Urinary bladder (tissue), 4 donors: ENCODE measurements around the gene CLDN12. TPM values are rescaled to one million over a fixed set of nuclear protein-coding genes. Genes with fewer than 3 reads are reported as not detected.

Experiments used
- DNase-seq: peaks from one replicate; pipeline ENCODE4 v3.0.0-alpha.2; 2015; ENCODE audit errors: extremely low spot score
- H3K27ac ChIP-seq: one replicate; pipeline ENCODE4 v1.5.1; 2013; ENCODE audit warnings: low read depth, mild to moderate bottlenecking, moderate library complexity
- H3K36me3 ChIP-seq: one replicate; pipeline ENCODE4 v1.6.1; 2013; ENCODE audit warnings: mild to moderate bottlenecking, moderate library complexity; ENCODE audit not compliant: insufficient read depth
- H3K4me1 ChIP-seq: one replicate; pipeline ENCODE4 v1.6.1; 2013; ENCODE audit warnings: mild to moderate bottlenecking, moderate library complexity; ENCODE audit not compliant: insufficient read depth
- H3K4me3 ChIP-seq: one replicate; pipeline ENCODE4 v1.5.1; 2013; ENCODE audit warnings: low read depth, low read length
- WGBS: extraction: QIAGEN DNeasy Blood & Tissue Kit; methylation state at CpG from one replicate; pipeline ENCODE4 v1.1.7; 2013; 5-methylcytosine and 5-hydroxymethylcytosine counted together
- polyA plus RNA-seq: library from polyadenylated mRNA; stranded (reverse); fragments of 200-250 nt; gene quantifications from one replicate; pipeline ENCODE4 v1.2.3, GENCODE V29; 2013
- total RNA-seq: library from RNA; depleted of rRNA; stranded (reverse); fragments of >200 nt; gene quantifications from one replicate; pipeline ENCODE4 v1.2.3, GENCODE V29; 2014
- donor health status: healthy with polysubstance abuse.
- donor health status: healthy.

The CLDN12 gene
- total RNA-seq (39.8 TPM), polyA plus RNA-seq (20.2 TPM)

DNA sequence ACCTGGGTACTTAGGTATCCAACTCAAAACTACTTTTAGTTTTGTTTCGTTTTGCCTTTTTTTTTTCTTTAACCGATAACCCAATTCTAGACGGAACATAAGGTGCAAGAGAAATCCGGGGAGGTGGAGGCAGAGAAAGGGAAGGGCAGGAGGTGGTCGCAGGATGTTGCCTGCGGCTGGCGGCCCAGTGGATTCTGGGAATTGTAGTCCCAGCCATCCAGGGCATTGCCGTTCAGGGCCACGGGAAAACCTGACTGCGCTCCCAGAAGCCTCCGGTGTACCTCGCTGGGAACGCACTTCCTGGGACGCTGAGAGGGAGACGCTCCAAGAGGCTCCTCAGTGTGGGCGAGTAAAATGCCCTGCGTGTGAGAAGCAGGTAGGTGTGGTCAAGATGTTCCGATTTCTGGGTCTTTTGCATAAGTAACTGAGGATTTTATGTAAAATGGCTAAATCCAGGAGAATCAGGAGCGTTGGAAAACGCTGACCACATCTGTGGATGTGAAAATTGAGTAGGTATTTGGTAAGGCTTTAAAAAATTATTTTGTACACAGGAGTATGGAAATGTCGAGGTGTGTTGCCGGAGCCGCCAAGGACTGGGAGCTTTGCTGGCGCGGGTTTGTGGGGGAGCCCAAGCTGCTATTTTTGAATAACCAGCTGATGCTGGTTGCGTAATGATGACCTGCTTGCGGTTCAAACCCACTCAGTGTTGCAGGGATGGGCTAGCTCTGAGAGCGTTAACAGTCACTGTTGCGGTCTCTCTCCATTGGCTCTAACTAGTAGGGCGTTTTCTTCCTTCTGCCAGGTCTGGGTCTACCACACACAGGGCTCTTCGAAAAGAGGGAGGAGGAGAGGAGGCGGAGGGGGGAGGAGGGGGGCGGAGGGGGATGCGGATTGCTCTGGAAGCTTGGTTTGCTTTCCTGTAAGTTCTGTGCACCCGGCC is at the start of gene CLDN12:
TSS of gene CLDN12 (plus strand) at position 288 of the 940 bp plus-strand sequence. CDS start 9,216 bp downstream, outside the sequence.
- under 1% methylated on average over 35 of the region's 35 CpGs for WGBS
- Histone ChIP-seq H3K4me3 (peak within 1 kb of the TSS; percentile 61), H3K4me1 (no peaks in the 10 kb centered on the region), H3K36me3 (no peaks in the 10 kb centered on the region), H3K27ac (peak within 1 kb of the TSS; percentile 68)
- DNase-seq = peak; percentile 74

DNA sequence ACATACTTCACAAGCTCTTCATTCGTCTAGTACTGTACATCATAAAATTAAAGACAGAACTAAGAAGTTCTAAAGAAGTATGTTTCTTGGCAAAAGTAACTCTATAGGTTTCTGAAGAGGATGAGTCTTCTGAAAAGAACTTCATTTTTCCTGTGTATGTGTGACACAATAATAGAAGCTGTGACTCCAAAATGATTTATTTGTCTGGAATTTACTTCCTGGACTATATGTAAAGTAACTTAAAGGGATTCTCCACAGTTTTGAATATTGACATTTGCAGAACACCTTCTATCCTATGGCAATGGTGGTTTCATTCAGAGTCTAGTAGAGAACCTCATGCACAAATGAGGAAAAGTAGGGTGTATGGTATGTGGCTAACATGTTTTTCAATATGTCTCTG is 19.8 kb upstream of the CLDN12 start:
- WGBS = 88% methylated on average over 1 of the region's 1 CpG
- Histone ChIP-seq H3K4me3 (no peak overlapping the region), H3K27ac (no peak overlapping the region), H3K4me1 (no peaks in the 10 kb centered on the region), H3K36me3 (peaks cover 9% of the 10 kb centered on the region)
- no peak for DNase-seq

DNA sequence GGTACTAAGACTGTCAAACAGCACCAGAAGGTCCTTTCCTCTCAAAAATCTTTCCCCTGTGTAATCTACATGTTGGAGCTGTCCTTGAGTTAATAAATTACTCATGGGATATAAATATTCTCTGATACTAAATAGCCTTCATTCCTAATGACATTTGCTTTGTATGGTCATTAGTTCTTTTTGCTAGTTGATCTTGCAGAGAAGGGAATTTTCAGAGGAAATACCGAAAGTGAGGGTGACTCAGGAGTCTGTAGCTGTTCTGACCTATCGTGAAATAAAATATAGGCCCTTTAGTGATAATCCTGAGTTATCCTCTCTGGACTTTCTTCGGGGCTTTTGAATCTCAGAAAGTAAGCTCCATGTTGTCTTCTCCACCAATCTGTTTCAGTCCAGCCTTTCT is 19.4 kb upstream of the CLDN12 start:
- H3K36me3 ChIP-seq = peaks cover 9% of the 10 kb centered on the region

DNA sequence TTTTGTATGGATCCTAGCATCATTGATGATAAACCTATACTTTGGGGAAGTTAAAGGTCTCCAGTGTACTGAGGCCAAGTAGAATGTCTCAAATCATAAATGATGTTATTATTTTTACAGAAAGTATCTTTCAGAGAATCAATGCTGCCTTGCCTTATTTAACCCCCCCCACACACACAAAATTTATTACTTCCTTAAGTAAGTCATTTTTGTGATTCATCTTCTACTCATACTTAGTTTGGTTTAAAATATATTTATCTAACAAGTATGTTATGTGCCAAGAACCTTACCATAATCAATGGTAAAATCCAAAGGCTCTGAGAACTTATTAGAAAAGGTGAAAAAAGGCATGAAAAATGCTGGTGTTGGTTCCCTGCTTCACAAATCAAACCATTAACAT is 18.8 kb upstream of the CLDN12 start:
- Histone ChIP-seq H3K4me1 (no peaks in the 10 kb centered on the region), H3K4me3 (no peak overlapping the region), H3K36me3 (peaks cover 9% of the 10 kb centered on the region)

More for the DNA sequence above, 19.4 kb upstream of the CLDN12 start:
- no peak overlapping the region for H3K4me3 ChIP-seq
- WGBS = 93% methylated on average over 3 of the region's 3 CpGs
- no peak for DNase-seq
- H3K4me1 ChIP-seq = no peaks in the 10 kb centered on the region
- no peak overlapping the region for H3K27ac ChIP-seq

DNA sequence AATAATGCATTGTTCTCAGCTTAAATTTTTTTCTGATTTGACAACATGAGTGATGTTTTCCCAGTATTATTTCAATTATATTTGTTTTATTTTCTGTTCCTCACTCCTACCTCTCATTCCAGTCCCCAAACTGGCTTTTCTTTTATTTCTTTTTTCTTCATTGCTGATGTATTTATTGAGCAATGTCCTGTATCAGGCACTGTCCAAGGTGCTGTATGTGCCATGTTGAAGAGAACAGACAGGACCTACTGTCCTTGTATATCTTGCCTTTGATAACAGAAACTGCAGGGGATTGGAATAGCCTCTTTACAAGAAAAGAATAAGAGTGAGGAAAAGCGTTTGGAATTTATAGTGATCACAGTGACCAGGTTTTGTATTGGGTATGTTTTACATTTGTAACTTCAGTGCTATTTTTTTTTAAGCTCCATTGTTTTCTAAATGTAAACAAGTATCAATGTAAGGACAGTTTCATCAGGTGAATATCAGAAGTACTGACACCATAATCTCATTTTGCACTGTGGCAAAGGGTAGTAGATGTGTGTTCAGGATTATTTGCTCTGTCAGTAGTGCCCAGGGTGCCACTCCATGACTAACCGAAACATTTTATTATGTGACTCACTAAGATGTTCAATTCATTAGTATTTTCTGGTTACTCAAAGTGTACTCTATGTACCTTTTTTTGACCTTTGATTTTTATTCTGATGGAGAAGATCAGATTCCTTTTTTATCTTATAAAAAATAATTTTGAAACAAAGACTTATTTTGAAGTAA is 15.6 kb upstream of the CLDN12 start:
- DNase-seq = no peak
- Histone ChIP-seq H3K27ac (no peak overlapping the region), H3K4me3 (no peak overlapping the region), H3K36me3 (peaks cover 6% of the 10 kb centered on the region), H3K4me1 (no peaks in the 10 kb centered on the region)
- WGBS = 90% methylated on average over 2 of the region's 2 CpGs

More for the DNA sequence above, 18.8 kb upstream of the CLDN12 start:
- H3K27ac ChIP-seq = no peak overlapping the region
- DNase-seq = no peak

DNA sequence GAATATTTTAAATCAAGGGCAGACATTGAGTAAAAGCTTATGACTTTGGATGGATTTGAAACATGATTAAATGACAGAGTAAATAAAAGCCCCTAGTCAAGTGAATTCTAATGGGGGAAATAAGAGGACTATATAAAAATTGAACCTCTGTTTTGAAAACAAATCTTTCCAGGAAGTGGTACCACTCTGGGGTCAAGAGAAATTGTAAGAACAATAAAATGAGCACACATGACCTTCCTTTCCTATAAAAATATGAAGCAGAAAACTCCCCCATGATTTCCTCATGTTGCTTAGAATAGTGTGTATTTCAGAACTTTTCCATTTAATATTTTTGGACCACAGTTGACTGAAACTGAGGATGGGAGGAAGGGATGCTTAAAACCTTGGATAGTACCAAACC is 12.3 kb upstream of the CLDN12 start:
- no peaks in the 10 kb centered on the region for H3K36me3 ChIP-seq
- DNase-seq = no peak
- H3K27ac ChIP-seq = no peak overlapping the region
- no peak overlapping the region for H3K4me3 ChIP-seq
- H3K4me1 ChIP-seq = no peaks in the 10 kb centered on the region

DNA sequence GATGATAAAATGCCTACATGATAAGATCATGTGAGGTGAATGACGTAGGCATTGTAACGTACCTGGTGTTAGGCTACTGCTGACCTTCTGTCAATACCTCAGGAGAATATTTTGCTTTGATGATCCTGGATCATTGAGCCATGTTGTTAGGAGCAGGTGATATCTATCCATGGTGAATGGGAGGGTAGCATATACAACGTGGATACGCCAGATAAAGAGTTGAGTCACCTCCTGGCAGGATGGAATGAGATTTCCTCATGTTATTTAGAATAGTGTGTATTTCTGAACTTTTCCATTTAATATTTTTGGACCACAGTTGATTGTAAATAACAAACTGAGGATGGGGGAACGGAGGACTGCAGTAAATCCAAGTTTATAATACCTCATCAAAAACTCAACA is 11.8 kb upstream of the CLDN12 start:
- 67% methylated on average over 5 of the region's 5 CpGs for WGBS
- Histone ChIP-seq H3K4me3 (no peak overlapping the region), H3K4me1 (no peaks in the 10 kb centered on the region), H3K36me3 (no peaks in the 10 kb centered on the region), H3K27ac (no peak overlapping the region)
- no peak for DNase-seq

DNA sequence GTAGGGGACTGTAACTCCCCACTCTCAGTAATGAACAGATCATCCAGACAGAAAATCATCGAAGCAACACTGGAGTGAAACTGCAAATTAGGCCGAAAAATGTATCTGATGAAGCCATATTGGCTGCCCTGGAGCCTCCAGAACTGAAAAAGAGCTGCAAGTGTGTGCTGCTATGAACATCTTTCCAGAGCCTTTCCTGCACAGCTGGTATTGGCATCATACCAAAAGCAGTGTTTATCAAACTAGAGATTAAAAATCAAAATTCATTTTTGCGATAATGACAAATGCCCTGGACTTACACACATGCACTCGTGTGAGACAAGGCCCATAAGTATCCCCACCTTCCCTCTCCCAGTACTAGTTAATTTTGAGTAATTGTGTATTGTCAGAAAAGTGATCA is 6.8 kb upstream of the CLDN12 start:
- Histone ChIP-seq H3K36me3 (no peaks in the 10 kb centered on the region), H3K4me3 (no peak overlapping the region), H3K4me1 (no peaks in the 10 kb centered on the region), H3K27ac (no peak overlapping the region)
- WGBS = 71% methylated on average over 4 of the region's 4 CpGs
- DNase-seq = no peak

DNA sequence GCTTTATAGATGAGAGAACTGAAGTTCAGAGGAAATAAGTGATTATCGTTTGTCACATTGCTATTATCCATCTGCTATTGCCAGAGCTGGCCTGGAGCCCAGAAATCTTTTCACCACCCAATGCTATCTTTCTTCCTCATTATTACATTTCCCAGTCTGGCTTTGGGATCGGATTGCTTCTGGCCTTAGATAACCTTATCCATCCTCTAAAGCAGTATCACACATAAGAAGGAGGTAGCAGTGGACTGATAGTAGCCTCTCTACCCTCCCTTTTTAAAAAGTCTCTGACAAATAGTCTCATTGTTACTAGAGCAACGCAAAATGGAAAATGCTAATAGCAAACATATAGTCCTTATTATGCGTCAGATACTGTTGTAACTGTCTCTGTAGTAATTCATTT is 1.3 kb upstream of the CLDN12 start:
- no peak overlapping the region for H3K27ac ChIP-seq
- WGBS = 14% methylated on average over 4 of the region's 4 CpGs
- no peak for DNase-seq
- H3K4me1 ChIP-seq = no peaks in the 10 kb centered on the region
- H3K4me3 ChIP-seq = no peak overlapping the region
- H3K36me3 ChIP-seq = no peaks in the 10 kb centered on the region

DNA sequence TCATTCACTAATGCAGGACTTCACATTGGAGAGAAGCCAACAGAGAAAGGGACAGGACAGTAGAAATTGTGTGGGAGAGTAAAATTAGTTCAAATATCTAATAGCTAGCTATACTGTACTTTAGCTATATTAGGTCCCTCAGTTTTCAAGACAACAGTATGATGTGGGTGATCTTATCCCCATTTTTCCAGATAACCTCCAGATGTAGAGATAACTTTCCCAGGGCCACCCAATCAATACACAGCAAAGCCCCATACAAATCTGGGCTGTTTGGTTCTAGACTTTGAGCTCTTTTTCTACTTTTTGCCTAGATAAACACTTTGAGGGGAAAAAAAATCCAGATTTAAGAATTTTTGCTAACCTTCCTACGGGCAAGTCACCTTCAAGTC is 482 bp upstream of the CLDN12 start:
- DNase-seq = no peak
- WGBS = 27% methylated on average over 1 of the region's 1 CpG

DNA sequence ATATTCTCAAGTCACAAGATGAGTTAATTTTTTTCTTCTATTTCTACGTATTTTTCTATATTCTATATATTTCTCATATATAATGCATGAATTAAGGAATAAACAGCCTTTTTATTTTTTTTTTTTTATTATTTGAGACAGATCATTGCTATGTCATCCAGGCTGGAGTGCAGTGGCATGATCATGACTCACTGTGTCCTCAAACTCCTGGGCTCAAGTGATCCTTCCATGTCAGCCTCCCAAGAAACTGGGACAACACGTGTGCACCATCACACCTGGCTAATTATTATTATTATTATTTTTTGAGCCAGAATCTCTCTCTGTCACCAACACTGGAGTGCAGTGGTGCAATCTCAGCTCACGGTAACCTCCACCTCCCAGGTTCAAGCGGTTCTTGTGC is 1.5 kb downstream of the CLDN12 start:
- no peaks in the 10 kb centered on the region for H3K36me3 ChIP-seq
- H3K27ac ChIP-seq = no peak overlapping the region
- no peaks in the 10 kb centered on the region for H3K4me1 ChIP-seq
- no peak overlapping the region for H3K4me3 ChIP-seq
- 90% methylated on average over 4 of the region's 4 CpGs for WGBS
- DNase-seq = no peak

More for the DNA sequence above, 482 bp upstream of the CLDN12 start:
- H3K27ac ChIP-seq = peak overlapping the region; percentile 23
- no peaks in the 10 kb centered on the region for H3K36me3 ChIP-seq
- peak overlapping the region; percentile 61 for H3K4me3 ChIP-seq
- H3K4me1 ChIP-seq = no peaks in the 10 kb centered on the region

DNA sequence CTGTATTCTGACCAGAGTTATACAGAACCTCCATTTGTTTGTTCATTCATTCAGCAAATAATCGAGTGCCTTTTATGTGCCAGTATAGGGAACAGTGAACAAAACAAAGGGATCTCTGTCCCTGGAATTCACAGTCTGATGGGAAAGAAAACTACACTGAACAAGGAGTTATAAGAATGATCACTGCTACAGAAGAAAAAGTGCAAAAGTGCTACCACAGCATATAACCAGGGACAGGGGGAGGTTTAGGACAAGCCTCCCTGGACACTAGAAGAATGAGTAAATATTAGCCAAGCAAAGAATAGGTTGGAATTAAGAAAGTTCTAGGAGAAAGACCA is 4.2 kb downstream of the CLDN12 start:
- no peaks in the 10 kb centered on the region for H3K36me3 ChIP-seq
- no peak overlapping the region for H3K27ac ChIP-seq
- H3K4me1 ChIP-seq = no peaks in the 10 kb centered on the region
- 81% methylated on average over 1 of the region's 1 CpG for WGBS
- DNase-seq = no peak
- no peak overlapping the region for H3K4me3 ChIP-seq

DNA sequence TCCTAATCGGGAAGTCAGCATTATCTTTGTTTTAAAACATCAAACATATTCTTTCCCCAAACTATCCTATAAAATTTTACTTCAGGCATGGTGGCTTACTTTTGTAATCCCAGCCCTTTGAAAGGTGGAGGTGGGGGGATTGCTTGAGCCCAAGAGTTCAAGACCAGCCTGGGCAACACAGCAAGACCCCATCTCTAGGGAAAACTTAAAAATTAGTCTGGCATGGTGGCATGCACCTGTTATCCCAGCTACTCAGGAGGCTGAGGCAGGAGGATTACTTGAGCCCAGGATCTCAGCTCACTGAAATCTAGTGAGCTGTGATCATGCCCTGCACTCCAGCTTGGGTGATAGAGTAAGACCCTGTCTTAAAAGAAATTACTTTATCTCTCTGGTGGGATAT is 4.9 kb downstream of the CLDN12 start:
- H3K4me1 ChIP-seq = no peaks in the 10 kb centered on the region
- DNase-seq = no peak
- H3K4me3 ChIP-seq = no peak overlapping the region
- H3K36me3 ChIP-seq = no peaks in the 10 kb centered on the region
- H3K27ac ChIP-seq = no peak overlapping the region
- WGBS = 84% methylated on average over 1 of the region's 1 CpG

DNA sequence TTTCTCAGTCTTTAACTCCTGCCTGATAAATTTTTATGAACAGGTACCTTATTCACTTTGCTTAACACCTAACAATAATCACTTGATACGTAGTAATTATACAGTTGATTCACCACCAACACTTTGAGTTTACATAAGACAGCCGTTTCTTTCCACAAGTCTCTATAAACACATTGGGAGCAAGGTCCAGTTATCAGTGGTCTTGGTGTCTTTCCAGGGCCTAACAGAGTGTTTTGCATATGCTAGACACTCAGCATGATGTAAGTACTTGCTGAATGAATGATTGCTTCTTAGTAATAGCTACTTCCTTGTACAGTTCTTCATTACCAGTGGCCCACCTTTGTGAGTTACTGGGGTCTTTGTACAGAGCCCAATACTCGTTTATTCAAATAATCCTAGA is 6.4 kb downstream of the CLDN12 start:
- WGBS = 63% methylated on average over 3 of the region's 3 CpGs
- DNase-seq = no peak
- Histone ChIP-seq H3K4me1 (no peaks in the 10 kb centered on the region), H3K27ac (no peak overlapping the region), H3K4me3 (no peak overlapping the region), H3K36me3 (no peaks in the 10 kb centered on the region)
